ENCODE measurements around the gene TPRG1L. TPM values are rescaled to one million over a fixed set of nuclear protein-coding genes. Genes with fewer than 3 reads are reported as not detected.
A peak's percentile ranks its signal among the peaks of the same experiment; 100 is the strongest.

Gene TPRG1L
- total RNA-seq, 6 donors from 2014 or later, result 16.6 to 48.3 (median 40.2) TPM

- peaks cover 0 to 3% (median 0%) of the 10 kb centered on the region in 4 donors for H3K4me1 ChIP-seq
- TF ChIP-seq POLR2AphosphoS5 (IDR thresholded peaks at IDR 0.05), result no peak
- TF ChIP-seq, protein P1, sequence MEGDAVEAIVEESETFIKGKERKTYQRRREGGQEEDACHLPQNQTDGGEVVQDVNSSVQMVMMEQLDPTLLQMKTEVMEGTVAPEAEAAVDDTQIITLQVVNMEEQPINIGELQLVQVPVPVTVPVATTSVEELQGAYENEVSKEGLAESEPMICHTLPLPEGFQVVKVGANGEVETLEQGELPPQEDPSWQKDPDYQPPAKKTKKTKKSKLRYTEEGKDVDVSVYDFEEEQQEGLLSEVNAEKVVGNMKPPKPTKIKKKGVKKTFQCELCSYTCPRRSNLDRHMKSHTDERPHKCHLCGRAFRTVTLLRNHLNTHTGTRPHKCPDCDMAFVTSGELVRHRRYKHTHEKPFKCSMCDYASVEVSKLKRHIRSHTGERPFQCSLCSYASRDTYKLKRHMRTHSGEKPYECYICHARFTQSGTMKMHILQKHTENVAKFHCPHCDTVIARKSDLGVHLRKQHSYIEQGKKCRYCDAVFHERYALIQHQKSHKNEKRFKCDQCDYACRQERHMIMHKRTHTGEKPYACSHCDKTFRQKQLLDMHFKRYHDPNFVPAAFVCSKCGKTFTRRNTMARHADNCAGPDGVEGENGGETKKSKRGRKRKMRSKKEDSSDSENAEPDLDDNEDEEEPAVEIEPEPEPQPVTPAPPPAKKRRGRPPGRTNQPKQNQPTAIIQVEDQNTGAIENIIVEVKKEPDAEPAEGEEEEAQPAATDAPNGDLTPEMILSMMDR (IDR thresholded peaks at IDR 0.05), result no peak
- no peak for TF ChIP-seq POLR2A (IDR thresholded peaks at IDR 0.05)
- TF ChIP-seq EP300 (IDR thresholded peaks at IDR 0.05), result no peak
- H3K36me3 ChIP-seq, result peaks cover 20 to 96% (median 75%) of the 10 kb centered on the region in 4 donors
- no peaks in the 10 kb centered on the region for H3K27me3 ChIP-seq
- H3K4me3 ChIP-seq, result no peak overlapping the region
- ATAC-seq (ENCODE audit: low FRiP score in 2 of 2) (no peak), DNase-seq (peak in 1 of 2 donors; percentile 46)
- no peak overlapping the region for H3K27ac ChIP-seq
- H3K9me3 ChIP-seq, result no peaks in the 10 kb centered on the region
- WGBS, 2 donors, result 95 to 98% methylated on average over 22 of the region's 22 CpGs
Observed at GRCh38 chr1:3634059-3634800, 9.4 kb downstream of the TPRG1L start.

- no peak overlapping the region for H3K4me3 ChIP-seq
- 93 to 96% methylated on average over 13 to 14 of the region's 14 CpGs for WGBS, 2 donors
- no peaks in the 10 kb centered on the region for H3K27me3 ChIP-seq
- H3K36me3 ChIP-seq, result peaks cover 20 to 94% (median 69%) of the 10 kb centered on the region in 4 donors
- ATAC-seq (ENCODE audit: low FRiP score in 2 of 2) (no peak), DNase-seq (peak in 1 of 2 donors; percentile 56)
- TF ChIP-seq EP300 (IDR thresholded peaks at IDR 0.05) (no peak), POLR2A (IDR thresholded peaks at IDR 0.05) (no peak), POLR2AphosphoS5 (IDR thresholded peaks at IDR 0.05) (no peak)
- TF ChIP-seq, protein P1 (IDR thresholded peaks at IDR 0.05), result no peak
- no peaks in the 10 kb centered on the region for H3K9me3 ChIP-seq
- no peaks in the 10 kb centered on the region for H3K4me1 ChIP-seq
- no peak overlapping the region for H3K27ac ChIP-seq
Observed at GRCh38 chr1:3636080-3636479, 11.3 kb downstream of the TPRG1L start.

GRCh38 chr1:3636531-3636930 lies 11.7 kb downstream of the TPRG1L start:
- TF ChIP-seq EP300 (IDR thresholded peaks at IDR 0.05) (no peak), POLR2AphosphoS5 (IDR thresholded peaks at IDR 0.05) (no peak), POLR2A (IDR thresholded peaks at IDR 0.05) (no peak)
- TF ChIP-seq, protein P1 (IDR thresholded peaks at IDR 0.05), result no peak
- no peak for ATAC-seq (ENCODE audit: low FRiP score in 2 of 2)
- H3K9me3 ChIP-seq, result no peaks in the 10 kb centered on the region
- H3K27me3 ChIP-seq, result no peaks in the 10 kb centered on the region
- no peak overlapping the region for H3K4me3 ChIP-seq
- peaks cover 20 to 93% (median 68%) of the 10 kb centered on the region in 4 donors for H3K36me3 ChIP-seq
- 97 to 98% methylated on average over 11 of the region's 11 CpGs for WGBS, 2 donors
- H3K27ac ChIP-seq, result no peak overlapping the region
- no peak for DNase-seq
- H3K4me1 ChIP-seq, result no peaks in the 10 kb centered on the region

DNA sequence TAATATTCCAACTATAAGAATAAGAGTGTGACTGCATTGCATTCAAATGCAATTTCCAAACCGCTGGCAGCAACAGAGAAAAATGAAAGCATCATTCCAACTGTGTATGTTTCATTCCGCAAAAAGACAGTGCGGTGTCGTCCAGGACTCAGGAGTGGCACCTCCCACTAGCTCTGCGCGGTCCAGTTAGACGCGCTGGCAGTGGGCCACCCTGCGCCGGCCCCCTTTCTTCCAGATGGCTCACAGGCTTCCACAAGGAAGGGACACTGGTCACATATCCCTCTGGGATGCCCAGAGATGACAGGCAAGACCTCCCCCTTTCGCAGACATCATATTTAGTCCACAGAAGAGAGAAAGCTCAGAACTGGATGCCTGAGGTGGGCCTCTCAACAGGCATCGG lies 13.2 kb downstream of the TPRG1L start:
- no peak for ATAC-seq (ENCODE audit: low FRiP score in 2 of 2)
- H3K27me3 ChIP-seq, result no peaks in the 10 kb centered on the region
- peaks cover 13 to 83% (median 59%) of the 10 kb centered on the region in 4 donors for H3K36me3 ChIP-seq
- DNase-seq, result peak in 1 of 2 donors; percentile 66
- no peak overlapping the region for H3K27ac ChIP-seq
- H3K4me1 ChIP-seq, result no peaks in the 10 kb centered on the region
- no peak overlapping the region for H3K4me3 ChIP-seq
- WGBS, 2 donors, result 92 to 98% methylated on average over 8 to 12 of the region's 12 CpGs
- H3K9me3 ChIP-seq, result no peaks in the 10 kb centered on the region
- TF ChIP-seq POLR2A (IDR thresholded peaks at IDR 0.05), result no peak
- TF ChIP-seq, protein P1 (IDR thresholded peaks at IDR 0.05), result no peak
- TF ChIP-seq EP300 (IDR thresholded peaks at IDR 0.05), result no peak
- no peak for TF ChIP-seq POLR2AphosphoS5 (IDR thresholded peaks at IDR 0.05)

Measured in upper lobe of left lung (tissue), 6 donors.